Ectodermal cell (in vitro differentiated cells): ENCODE results near the gene CCR5AS.

Experiments used
- H3K27ac ChIP-seq: 2 replicates; pipeline ENCODE4 v1.7.0; 2013; ENCODE audit warnings: mild to moderate bottlenecking, low read depth, low read length; ENCODE audit not compliant: insufficient read depth, poor library complexity, severe bottlenecking
- H3K27me3 ChIP-seq: 2 replicates; pipeline ENCODE4 v1.7.0; 2013; ENCODE audit warnings: mild to moderate bottlenecking, low read length; ENCODE audit not compliant: insufficient read depth, control insufficient read depth, poor library complexity, severe bottlenecking
- H3K36me3 ChIP-seq: one replicate; pipeline ENCODE4 v1.7.0; 2013; ENCODE audit warnings: low read length; ENCODE audit not compliant: control insufficient read depth, insufficient read depth
- H3K4me1 ChIP-seq: one replicate; pipeline ENCODE4 v1.7.0; 2013; ENCODE audit warnings: low read length; ENCODE audit not compliant: control insufficient read depth, insufficient read depth
- H3K4me3 ChIP-seq: 2 replicates; pipeline ENCODE4 v1.7.0; 2013; ENCODE audit warnings: low read depth, low read length, control low read depth; ENCODE audit not compliant: insufficient read depth
- H3K9me3 ChIP-seq: 2 replicates; pipeline ENCODE4 v1.7.0; 2013; ENCODE audit warnings: mild to moderate bottlenecking, low read length, moderate library complexity; ENCODE audit not compliant: control insufficient read depth

Gene CCR5AS

GRCh38 chr3:46314517-46314916 lies 92.3 kb downstream of the CCR5AS start:
- H3K4me3 ChIP-seq: no peak overlapping the region
- H3K9me3 ChIP-seq: no peaks in the 10 kb centered on the region
- no peaks in the 10 kb centered on the region for H3K27me3 ChIP-seq
- no peaks in the 10 kb centered on the region for H3K36me3 ChIP-seq
- no peak overlapping the region for H3K27ac ChIP-seq
- no peaks in the 10 kb centered on the region for H3K4me1 ChIP-seq
